ENCODE results near the gene ZFYVE28.

The ZFYVE28 gene

DNA sequence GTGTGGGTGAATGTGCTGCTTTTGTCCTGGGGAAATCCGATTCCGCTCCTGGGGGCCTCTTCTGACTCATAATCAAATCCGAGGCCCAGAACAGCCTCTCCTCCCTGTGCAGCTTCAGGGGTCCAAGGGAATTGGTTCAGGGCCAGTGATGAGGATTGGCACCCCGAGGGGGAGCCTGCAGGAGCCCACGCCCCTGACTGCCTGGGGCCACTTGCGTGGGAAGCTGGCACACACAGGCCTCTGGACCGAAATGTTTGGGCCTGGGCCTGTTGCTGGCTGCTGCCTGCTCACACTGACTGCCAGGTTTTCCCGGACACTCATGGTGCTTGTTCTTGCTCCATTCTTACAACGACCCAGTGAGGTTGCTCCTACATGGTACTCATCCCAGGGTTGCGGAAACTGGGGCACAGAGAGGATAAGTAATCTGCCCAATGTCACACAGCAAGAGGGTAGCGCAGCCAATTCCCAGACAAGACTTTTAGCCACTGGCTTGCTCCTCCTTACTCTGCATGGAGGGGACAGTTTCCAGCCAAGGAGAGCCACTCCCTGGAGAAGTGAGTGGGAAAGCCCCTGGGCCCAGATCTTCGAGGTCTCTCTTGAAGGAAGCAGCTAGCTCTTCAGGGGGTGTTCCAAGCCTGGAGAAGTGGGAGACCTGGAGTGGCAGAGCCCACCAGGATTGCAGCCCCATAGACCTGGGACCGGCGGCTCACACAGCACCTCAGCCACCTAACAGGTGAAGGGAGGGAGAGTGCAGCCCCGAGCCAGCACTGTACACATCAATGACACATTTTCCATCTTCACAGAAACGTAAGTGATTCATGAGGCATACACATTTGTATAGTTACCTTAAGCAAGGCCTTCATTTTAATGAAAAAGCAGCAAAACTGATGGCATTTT is 20.6 kb upstream of the ZFYVE28 start:
- in situ Hi-C loops (cut with HindIII; ENCODE audit: low sequenced_read_pairs), result no loop called here
- no peak for DNase-seq (ENCODE audit: low read depth)
- TF ChIP-seq, protein P1, sequence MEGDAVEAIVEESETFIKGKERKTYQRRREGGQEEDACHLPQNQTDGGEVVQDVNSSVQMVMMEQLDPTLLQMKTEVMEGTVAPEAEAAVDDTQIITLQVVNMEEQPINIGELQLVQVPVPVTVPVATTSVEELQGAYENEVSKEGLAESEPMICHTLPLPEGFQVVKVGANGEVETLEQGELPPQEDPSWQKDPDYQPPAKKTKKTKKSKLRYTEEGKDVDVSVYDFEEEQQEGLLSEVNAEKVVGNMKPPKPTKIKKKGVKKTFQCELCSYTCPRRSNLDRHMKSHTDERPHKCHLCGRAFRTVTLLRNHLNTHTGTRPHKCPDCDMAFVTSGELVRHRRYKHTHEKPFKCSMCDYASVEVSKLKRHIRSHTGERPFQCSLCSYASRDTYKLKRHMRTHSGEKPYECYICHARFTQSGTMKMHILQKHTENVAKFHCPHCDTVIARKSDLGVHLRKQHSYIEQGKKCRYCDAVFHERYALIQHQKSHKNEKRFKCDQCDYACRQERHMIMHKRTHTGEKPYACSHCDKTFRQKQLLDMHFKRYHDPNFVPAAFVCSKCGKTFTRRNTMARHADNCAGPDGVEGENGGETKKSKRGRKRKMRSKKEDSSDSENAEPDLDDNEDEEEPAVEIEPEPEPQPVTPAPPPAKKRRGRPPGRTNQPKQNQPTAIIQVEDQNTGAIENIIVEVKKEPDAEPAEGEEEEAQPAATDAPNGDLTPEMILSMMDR (IDR thresholded peaks at IDR 0.05; ENCODE audit: low read depth, low read length, missing control alignments), result no peak
- no peak overlapping the region for H3K4me3 ChIP-seq (ENCODE audit: low read depth, low read length)

DNA sequence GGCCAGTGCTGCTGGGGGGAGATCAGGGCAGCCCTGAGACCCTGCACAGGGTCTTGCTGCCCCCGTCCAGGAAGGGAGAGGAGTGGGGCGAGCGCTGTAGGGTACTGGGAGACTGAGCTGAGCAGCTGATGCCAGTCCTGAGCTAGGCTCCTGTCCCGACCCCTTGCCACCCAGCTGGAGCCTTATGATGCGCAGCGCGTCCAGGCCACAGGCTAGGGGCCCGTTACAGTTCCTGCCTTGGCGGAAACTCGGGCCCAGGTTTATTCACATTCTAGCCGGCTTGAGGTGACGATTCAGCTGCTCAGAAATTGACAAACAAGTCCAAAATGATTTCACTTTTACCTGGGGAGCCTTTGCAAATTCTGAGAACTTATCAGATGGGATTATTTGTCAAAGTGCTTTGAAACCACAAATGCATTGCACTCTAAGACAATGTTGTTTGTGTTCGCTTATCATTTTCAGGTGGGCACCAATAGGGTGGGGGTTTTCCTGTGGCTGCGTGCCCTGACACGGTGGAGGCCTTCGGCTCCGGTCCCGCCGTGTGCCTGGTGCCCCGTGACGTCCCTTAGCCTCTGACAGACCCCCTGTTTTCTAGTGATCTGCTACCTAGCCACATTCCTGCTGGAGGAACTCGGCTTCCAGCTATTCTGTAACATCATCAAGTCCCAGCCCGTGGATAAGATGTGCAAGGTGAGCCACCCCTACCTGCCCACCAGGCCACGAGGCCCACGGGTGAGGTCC is 19.2 kb upstream of the ZFYVE28 start:
- no peak for DNase-seq (ENCODE audit: low read depth)
- in situ Hi-C loops (cut with HindIII; ENCODE audit: low sequenced_read_pairs), result no loop called here
- TF ChIP-seq, protein P1 (IDR thresholded peaks at IDR 0.05; ENCODE audit: low read depth, low read length, missing control alignments), result no peak
- H3K4me3 ChIP-seq (ENCODE audit: low read depth, low read length), result no peak overlapping the region

DNA sequence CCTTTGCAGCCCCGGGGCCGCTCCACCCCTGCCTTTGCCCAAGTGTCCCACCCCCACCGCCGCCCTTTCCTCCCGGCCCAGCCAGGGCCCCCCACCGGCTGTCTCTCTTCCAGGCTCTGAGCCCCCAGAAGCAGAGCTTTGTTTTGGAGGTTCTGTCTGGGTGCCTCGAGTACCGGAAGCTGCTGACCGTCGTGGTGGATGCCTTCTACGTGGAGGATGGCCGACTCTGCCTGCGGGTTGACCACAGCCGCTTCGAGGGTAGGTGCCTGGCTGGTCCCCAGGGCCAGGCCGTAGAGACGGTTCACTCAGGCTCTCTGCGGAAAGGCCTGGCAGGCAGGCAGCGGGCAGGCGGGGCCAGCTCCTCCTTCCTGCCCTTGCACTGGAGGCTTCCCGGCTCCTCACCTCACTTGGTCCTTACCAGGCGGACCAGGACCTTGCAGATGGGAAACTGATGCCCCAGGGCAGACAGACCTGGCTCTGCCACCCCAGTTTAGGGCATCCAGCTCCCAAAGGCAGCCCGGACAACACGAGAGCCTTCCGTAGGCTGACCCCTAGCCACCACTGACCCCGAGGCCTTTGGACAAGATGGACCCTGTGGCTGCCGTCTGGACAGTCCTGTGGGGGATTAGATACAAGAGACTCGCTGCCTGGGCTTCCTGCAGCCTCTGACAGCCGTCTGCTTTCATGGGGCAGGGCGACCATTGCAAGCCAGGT is 18.5 kb upstream of the ZFYVE28 start:
- no peak overlapping the region for H3K4me3 ChIP-seq (ENCODE audit: low read depth, low read length)
- in situ Hi-C loops (cut with HindIII; ENCODE audit: low sequenced_read_pairs), result no loop called here

DNA sequence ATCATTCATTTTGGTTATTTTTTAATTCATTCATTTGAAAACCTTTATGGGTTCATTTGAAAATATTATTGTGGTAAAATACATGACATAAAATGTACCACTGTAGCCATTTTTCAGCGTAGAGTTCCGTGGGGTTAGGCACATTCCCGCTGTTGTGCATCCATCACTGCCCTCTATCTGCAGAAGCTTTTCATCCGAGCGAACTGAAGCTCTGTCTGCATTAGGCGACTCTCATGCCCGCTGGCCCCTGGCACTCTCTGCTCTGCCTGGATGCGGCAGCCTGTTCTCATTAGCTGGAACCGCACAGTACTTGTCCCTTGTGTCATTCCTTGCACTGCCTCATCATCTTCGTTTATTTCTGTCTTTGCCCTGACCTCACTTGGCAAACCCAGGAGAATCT is 17.9 kb upstream of the ZFYVE28 start:
- in situ Hi-C loops (cut with HindIII; ENCODE audit: low sequenced_read_pairs), result no loop called here
- H3K4me3 ChIP-seq (ENCODE audit: low read depth, low read length), result no peak overlapping the region
- no peak for DNase-seq (ENCODE audit: low read depth)
- TF ChIP-seq, protein P1 (IDR thresholded peaks at IDR 0.05; ENCODE audit: low read depth, low read length, missing control alignments), result peak; percentile 42

More for the DNA sequence above, 18.5 kb upstream of the ZFYVE28 start:
- no peak for DNase-seq (ENCODE audit: low read depth)
- TF ChIP-seq, protein P1 (IDR thresholded peaks at IDR 0.05; ENCODE audit: low read depth, low read length, missing control alignments), result no peak

DNA sequence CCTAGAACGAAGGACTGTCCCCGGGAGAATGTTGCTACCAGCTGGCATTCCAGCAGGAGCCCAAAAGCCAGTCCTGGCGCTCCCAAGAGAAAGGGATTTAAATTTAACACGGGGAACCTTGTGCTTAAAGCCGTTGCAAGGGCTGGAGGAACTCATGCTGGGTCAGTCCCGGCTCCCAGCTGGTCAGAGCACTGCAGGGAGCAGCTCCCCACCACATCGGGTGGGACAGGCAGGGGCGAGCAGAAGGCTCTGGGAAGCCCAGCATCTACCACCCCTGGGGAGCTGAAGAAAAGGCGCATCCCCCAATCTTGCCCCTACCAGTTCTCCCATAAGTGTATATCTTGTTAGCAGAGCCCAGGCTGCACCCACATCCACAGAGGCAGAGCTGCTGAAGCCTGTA is 16.0 kb upstream of the ZFYVE28 start:
- DNase-seq (ENCODE audit: low read depth), result no peak
- TF ChIP-seq, protein P1 (IDR thresholded peaks at IDR 0.05; ENCODE audit: low read depth, low read length, missing control alignments), result no peak
- in situ Hi-C loops (cut with HindIII; ENCODE audit: low sequenced_read_pairs), result no loop called here
- no peak overlapping the region for H3K4me3 ChIP-seq (ENCODE audit: low read depth, low read length)
